Measurements from ENCODE around the gene CD109.
"Not testable (repeated sequence)": the region's sequence is repeated elsewhere in the genome, so short reads cannot be mapped to it uniquely, and the experiment has no call there.

Gene CD109

GRCh38 chr6:73851048-73851447 is 155.0 kb downstream of the CD109 start:
- H3K27me3 ChIP-seq (ENCODE audit: control insufficient read depth, insufficient read depth, low read length); H3K9me3 ChIP-seq (ENCODE audit: control insufficient read depth, insufficient read depth, low read length); H3K4me1 ChIP-seq (ENCODE audit: control insufficient read depth, insufficient read depth, low read length); H3K4me3 ChIP-seq (ENCODE audit: low read length); DNase-seq (ENCODE audit: low read depth, low spot score); H3K27ac ChIP-seq (ENCODE audit: low read length); H3K36me3 ChIP-seq (ENCODE audit: control insufficient read depth, insufficient read depth, low read length): not testable (repeated sequence)
- WGBS (ENCODE audit: insufficient coverage, insufficient read length) = no CpG with 5 or more reads among the region's 25 CpGs

GRCh38 chr6:73854998-73855718 is 159.2 kb downstream of the CD109 start:
- H3K36me3 ChIP-seq (ENCODE audit: control insufficient read depth, insufficient read depth, low read length) = no peaks in the 10 kb centered on the region
- no peak for DNase-seq (ENCODE audit: low read depth, low spot score)
- no peak overlapping the region for H3K27ac ChIP-seq (ENCODE audit: low read length)
- no peaks in the 10 kb centered on the region for H3K9me3 ChIP-seq (ENCODE audit: control insufficient read depth, insufficient read depth, low read length)
- H3K4me1 ChIP-seq (ENCODE audit: control insufficient read depth, insufficient read depth, low read length) = no peaks in the 10 kb centered on the region
- no CpG with 5 or more reads among the region's 5 CpGs for WGBS (ENCODE audit: insufficient coverage, insufficient read length)
- no peaks in the 10 kb centered on the region for H3K27me3 ChIP-seq (ENCODE audit: control insufficient read depth, insufficient read depth, low read length)
- no peak overlapping the region for H3K4me3 ChIP-seq (ENCODE audit: low read length)

GRCh38 chr6:73857341-73857890 is 161.4 kb downstream of the CD109 start:
- H3K27ac ChIP-seq (ENCODE audit: low read length) = no peak overlapping the region
- no peaks in the 10 kb centered on the region for H3K27me3 ChIP-seq (ENCODE audit: control insufficient read depth, insufficient read depth, low read length)
- H3K4me3 ChIP-seq (ENCODE audit: low read length) = no peak overlapping the region
- H3K36me3 ChIP-seq (ENCODE audit: control insufficient read depth, insufficient read depth, low read length) = no peaks in the 10 kb centered on the region
- WGBS (ENCODE audit: insufficient coverage, insufficient read length) = no CpG with 5 or more reads among the region's 3 CpGs
- H3K9me3 ChIP-seq (ENCODE audit: control insufficient read depth, insufficient read depth, low read length) = no peaks in the 10 kb centered on the region
- no peak for DNase-seq (ENCODE audit: low read depth, low spot score)
- H3K4me1 ChIP-seq (ENCODE audit: control insufficient read depth, insufficient read depth, low read length) = no peaks in the 10 kb centered on the region

GRCh38 chr6:73858376-73858775 is 162.4 kb downstream of the CD109 start:
- no peak overlapping the region for H3K4me3 ChIP-seq (ENCODE audit: low read length)
- WGBS (ENCODE audit: insufficient coverage, insufficient read length) = no CpG with 5 or more reads among the region's 1 CpG
- no peaks in the 10 kb centered on the region for H3K9me3 ChIP-seq (ENCODE audit: control insufficient read depth, insufficient read depth, low read length)
- no peak overlapping the region for H3K27ac ChIP-seq (ENCODE audit: low read length)
- no peaks in the 10 kb centered on the region for H3K4me1 ChIP-seq (ENCODE audit: control insufficient read depth, insufficient read depth, low read length)
- H3K36me3 ChIP-seq (ENCODE audit: control insufficient read depth, insufficient read depth, low read length) = no peaks in the 10 kb centered on the region
- no peaks in the 10 kb centered on the region for H3K27me3 ChIP-seq (ENCODE audit: control insufficient read depth, insufficient read depth, low read length)
- no peak for DNase-seq (ENCODE audit: low read depth, low spot score)

GRCh38 chr6:73860303-73860702 is 164.3 kb downstream of the CD109 start:
- Histone ChIP-seq H3K4me1 (ENCODE audit: control insufficient read depth, insufficient read depth, low read length) (no peaks in the 10 kb centered on the region), H3K9me3 (ENCODE audit: control insufficient read depth, insufficient read depth, low read length) (no peaks in the 10 kb centered on the region), H3K27ac (ENCODE audit: low read length) (no peak overlapping the region), H3K36me3 (ENCODE audit: control insufficient read depth, insufficient read depth, low read length) (no peaks in the 10 kb centered on the region), H3K4me3 (ENCODE audit: low read length) (no peak overlapping the region), H3K27me3 (ENCODE audit: control insufficient read depth, insufficient read depth, low read length) (no peaks in the 10 kb centered on the region)
- no peak for DNase-seq (ENCODE audit: low read depth, low spot score)
- no CpG with 5 or more reads among the region's 1 CpG for WGBS (ENCODE audit: insufficient coverage, insufficient read length)

GRCh38 chr6:73866305-73866704 is 170.3 kb downstream of the CD109 start:
- Histone ChIP-seq H3K4me3 (ENCODE audit: low read length) (no peak overlapping the region), H3K4me1 (ENCODE audit: control insufficient read depth, insufficient read depth, low read length) (no peaks in the 10 kb centered on the region), H3K36me3 (ENCODE audit: control insufficient read depth, insufficient read depth, low read length) (no peaks in the 10 kb centered on the region), H3K27me3 (ENCODE audit: control insufficient read depth, insufficient read depth, low read length) (no peaks in the 10 kb centered on the region), H3K27ac (ENCODE audit: low read length) (no peak overlapping the region), H3K9me3 (ENCODE audit: control insufficient read depth, insufficient read depth, low read length) (no peaks in the 10 kb centered on the region)
- DNase-seq (ENCODE audit: low read depth, low spot score) = no peak

GRCh38 chr6:73867411-73867810 is 171.4 kb downstream of the CD109 start:
- H3K27ac ChIP-seq (ENCODE audit: low read length) = no peak overlapping the region
- H3K4me3 ChIP-seq (ENCODE audit: low read length) = no peak overlapping the region
- no peaks in the 10 kb centered on the region for H3K36me3 ChIP-seq (ENCODE audit: control insufficient read depth, insufficient read depth, low read length)
- no peaks in the 10 kb centered on the region for H3K4me1 ChIP-seq (ENCODE audit: control insufficient read depth, insufficient read depth, low read length)
- no peaks in the 10 kb centered on the region for H3K27me3 ChIP-seq (ENCODE audit: control insufficient read depth, insufficient read depth, low read length)
- H3K9me3 ChIP-seq (ENCODE audit: control insufficient read depth, insufficient read depth, low read length) = no peaks in the 10 kb centered on the region
- no peak for DNase-seq (ENCODE audit: low read depth, low spot score)
- no CpG with 5 or more reads among the region's 3 CpGs for WGBS (ENCODE audit: insufficient coverage, insufficient read length)

GRCh38 chr6:73870907-73871306 is 174.9 kb downstream of the CD109 start:
- Histone ChIP-seq H3K9me3 (ENCODE audit: control insufficient read depth, insufficient read depth, low read length) (no peaks in the 10 kb centered on the region), H3K27ac (ENCODE audit: low read length) (no peak overlapping the region), H3K4me1 (ENCODE audit: control insufficient read depth, insufficient read depth, low read length) (no peaks in the 10 kb centered on the region), H3K27me3 (ENCODE audit: control insufficient read depth, insufficient read depth, low read length) (no peaks in the 10 kb centered on the region), H3K4me3 (ENCODE audit: low read length) (no peak overlapping the region), H3K36me3 (ENCODE audit: control insufficient read depth, insufficient read depth, low read length) (no peaks in the 10 kb centered on the region)
- no peak for DNase-seq (ENCODE audit: low read depth, low spot score)
- WGBS (ENCODE audit: insufficient coverage, insufficient read length) = no CpG with 5 or more reads among the region's 3 CpGs

GRCh38 chr6:73873081-73873480 is 177.1 kb downstream of the CD109 start:
- H3K36me3 ChIP-seq (ENCODE audit: control insufficient read depth, insufficient read depth, low read length) = no peaks in the 10 kb centered on the region
- no peaks in the 10 kb centered on the region for H3K27me3 ChIP-seq (ENCODE audit: control insufficient read depth, insufficient read depth, low read length)
- H3K27ac ChIP-seq (ENCODE audit: low read length) = no peak overlapping the region
- no peak overlapping the region for H3K4me3 ChIP-seq (ENCODE audit: low read length)
- no peak for DNase-seq (ENCODE audit: low read depth, low spot score)
- H3K9me3 ChIP-seq (ENCODE audit: control insufficient read depth, insufficient read depth, low read length) = no peaks in the 10 kb centered on the region
- no peaks in the 10 kb centered on the region for H3K4me1 ChIP-seq (ENCODE audit: control insufficient read depth, insufficient read depth, low read length)
